ENCODE data around the gene INTS4.
A peak's percentile ranks its signal among the peaks of the same experiment; 100 is the strongest.
"Not testable (repeated sequence)": the region's sequence is repeated elsewhere in the genome, so short reads cannot be mapped to it uniquely, and the experiment has no call there.

The INTS4 gene

GRCh38 chr11:78022397-78023396 is 28.2 kb upstream of the INTS4 start, which contains the start of gene KCTD14:
TSS of gene KCTD14 (minus strand) at chr11:78023276. CDS start at chr11:78023249, 27 bp downstream.
- no peak for DNase-seq

- DNase-seq = no peak
Measured at GRCh38 chr11:78021611-78022010, 27.1 kb upstream of the INTS4 start.

- DNase-seq = no peak
Measured at GRCh38 chr11:78020246-78020645, 25.8 kb upstream of the INTS4 start.

GRCh38 chr11:78019808-78020207 is 25.3 kb upstream of the INTS4 start:
- no peak for DNase-seq

- no peak for DNase-seq
Measured at GRCh38 chr11:78015878-78016277, 21.4 kb upstream of the INTS4 start.

- DNase-seq = not testable (repeated sequence)
Measured at GRCh38 chr11:78014937-78015520, 20.6 kb upstream of the INTS4 start.

- no peak for DNase-seq
Measured at GRCh38 chr11:78011301-78011700, 16.8 kb upstream of the INTS4 start.

- DNase-seq = no peak
Measured at GRCh38 chr11:78010755-78011154, 16.3 kb upstream of the INTS4 start.

GRCh38 chr11:78010304-78010703 is 15.8 kb upstream of the INTS4 start:
- DNase-seq = no peak

- DNase-seq = no peak
Measured at GRCh38 chr11:78009062-78009461, 14.6 kb upstream of the INTS4 start.

GRCh38 chr11:78000193-78000592 is 5.7 kb upstream of the INTS4 start:
- peak; percentile 88 for DNase-seq

- no peak for DNase-seq
Measured at GRCh38 chr11:77999446-78000030, 5.1 kb upstream of the INTS4 start.

- DNase-seq = no peak
Measured at GRCh38 chr11:77993902-77994301, 566 bp downstream of the INTS4 start.

GRCh38 chr11:77990981-77991380 is 3.5 kb downstream of the INTS4 start:
- no peak for DNase-seq

- not testable (repeated sequence) for DNase-seq
Measured at GRCh38 chr11:77986456-77986855, 8.0 kb downstream of the INTS4 start.

GRCh38 chr11:77981346-77981947 is 13.0 kb downstream of the INTS4 start:
- DNase-seq = no peak

- no peak for DNase-seq
Measured at GRCh38 chr11:77968337-77968736, 26.1 kb downstream of the INTS4 start.

- DNase-seq = no peak
Measured at GRCh38 chr11:77967753-77968152, 26.7 kb downstream of the INTS4 start.

GRCh38 chr11:77967121-77967520 is 27.3 kb downstream of the INTS4 start:
- no peak for DNase-seq

- no peak for DNase-seq
Measured at GRCh38 chr11:77966338-77966737, 28.1 kb downstream of the INTS4 start.

- no peak for DNase-seq
Measured at GRCh38 chr11:77959434-77959833, 35.0 kb downstream of the INTS4 start.

- DNase-seq = not testable (repeated sequence)
Measured at GRCh38 chr11:77958583-77959177, 35.8 kb downstream of the INTS4 start.

GRCh38 chr11:77943296-77943695 is 51.2 kb downstream of the INTS4 start:
- not testable (repeated sequence) for DNase-seq
